Thymus (tissue), 14 donors: Measurements from ENCODE around the gene MXRA5. TPM values are rescaled to one million over a fixed set of nuclear protein-coding genes. Genes with fewer than 3 reads are reported as not detected.

Experiments used
- DNase-seq, 9 donors: peaks; one replicate each; pipeline ENCODE4 v3.0.0-alpha.2; 2013; ENCODE audit warnings: low spot score in 9 of 9, low read depth in 6 of 9, missing footprints in 1 of 9
- H3K27ac ChIP-seq, 2 donors: one replicate each; pipeline ENCODE4 v1.5.1; 2013; ENCODE audit warnings: control low read depth in 1 of 2, low read depth in 1 of 2, low read length in 1 of 2, mild to moderate bottlenecking in 1 of 2, moderate library complexity in 1 of 2
- H3K27me3 ChIP-seq, 2 donors: one replicate each; pipeline ENCODE4 v1.5.1; 2013; ENCODE audit warnings: low read length in 1 of 2; ENCODE audit not compliant: control insufficient read depth in 2 of 2, insufficient read depth in 1 of 2
- H3K36me3 ChIP-seq, 2 donors: one replicate each; pipeline ENCODE4 v1.5.1; 2013; ENCODE audit warnings: low read length in 1 of 2, mild to moderate bottlenecking in 1 of 2, moderate library complexity in 1 of 2; ENCODE audit not compliant: control insufficient read depth in 2 of 2, insufficient read depth in 2 of 2
- H3K4me1 ChIP-seq, 2 donors: one replicate each; pipeline ENCODE4 v1.5.1; 2013; ENCODE audit warnings: low read length in 2 of 2; ENCODE audit not compliant: control insufficient read depth in 2 of 2, insufficient read depth in 2 of 2
- H3K4me3 ChIP-seq, 2 donors: one replicate each; pipeline ENCODE4 v1.5.1; 2013; ENCODE audit warnings: low read length in 2 of 2, control low read depth in 1 of 2, mild to moderate bottlenecking in 1 of 2
- H3K9me3 ChIP-seq, 2 donors: one replicate each; pipeline ENCODE4 v1.5.1; 2013; ENCODE audit warnings: low read length in 1 of 2, mild to moderate bottlenecking in 1 of 2; ENCODE audit not compliant: control insufficient read depth in 2 of 2, insufficient read depth in 1 of 2
- WGBS: extraction: QIAGEN DNeasy Blood & Tissue Kit; methylation state at CpG from one replicate; pipeline ENCODE4 v1.1.7; 2013; 5-methylcytosine and 5-hydroxymethylcytosine counted together
- long read RNA-seq, 10 donors: transcript quantifications; one replicate each; lab custom pipeline, GENCODE V29; 2026
- polyA plus RNA-seq: library from polyadenylated mRNA; stranded (reverse); fragments of 200-250 nt; gene quantifications from one replicate; pipeline ENCODE4 v1.2.3, GENCODE V29; 2013
- total RNA-seq: library from RNA; stranded (reverse); fragments of 120-200 nt; gene quantifications from one replicate; pipeline ENCODE4 v1.2.4, GENCODE V29; 2013
- donor health status: healthy.

The MXRA5 gene, protein sequence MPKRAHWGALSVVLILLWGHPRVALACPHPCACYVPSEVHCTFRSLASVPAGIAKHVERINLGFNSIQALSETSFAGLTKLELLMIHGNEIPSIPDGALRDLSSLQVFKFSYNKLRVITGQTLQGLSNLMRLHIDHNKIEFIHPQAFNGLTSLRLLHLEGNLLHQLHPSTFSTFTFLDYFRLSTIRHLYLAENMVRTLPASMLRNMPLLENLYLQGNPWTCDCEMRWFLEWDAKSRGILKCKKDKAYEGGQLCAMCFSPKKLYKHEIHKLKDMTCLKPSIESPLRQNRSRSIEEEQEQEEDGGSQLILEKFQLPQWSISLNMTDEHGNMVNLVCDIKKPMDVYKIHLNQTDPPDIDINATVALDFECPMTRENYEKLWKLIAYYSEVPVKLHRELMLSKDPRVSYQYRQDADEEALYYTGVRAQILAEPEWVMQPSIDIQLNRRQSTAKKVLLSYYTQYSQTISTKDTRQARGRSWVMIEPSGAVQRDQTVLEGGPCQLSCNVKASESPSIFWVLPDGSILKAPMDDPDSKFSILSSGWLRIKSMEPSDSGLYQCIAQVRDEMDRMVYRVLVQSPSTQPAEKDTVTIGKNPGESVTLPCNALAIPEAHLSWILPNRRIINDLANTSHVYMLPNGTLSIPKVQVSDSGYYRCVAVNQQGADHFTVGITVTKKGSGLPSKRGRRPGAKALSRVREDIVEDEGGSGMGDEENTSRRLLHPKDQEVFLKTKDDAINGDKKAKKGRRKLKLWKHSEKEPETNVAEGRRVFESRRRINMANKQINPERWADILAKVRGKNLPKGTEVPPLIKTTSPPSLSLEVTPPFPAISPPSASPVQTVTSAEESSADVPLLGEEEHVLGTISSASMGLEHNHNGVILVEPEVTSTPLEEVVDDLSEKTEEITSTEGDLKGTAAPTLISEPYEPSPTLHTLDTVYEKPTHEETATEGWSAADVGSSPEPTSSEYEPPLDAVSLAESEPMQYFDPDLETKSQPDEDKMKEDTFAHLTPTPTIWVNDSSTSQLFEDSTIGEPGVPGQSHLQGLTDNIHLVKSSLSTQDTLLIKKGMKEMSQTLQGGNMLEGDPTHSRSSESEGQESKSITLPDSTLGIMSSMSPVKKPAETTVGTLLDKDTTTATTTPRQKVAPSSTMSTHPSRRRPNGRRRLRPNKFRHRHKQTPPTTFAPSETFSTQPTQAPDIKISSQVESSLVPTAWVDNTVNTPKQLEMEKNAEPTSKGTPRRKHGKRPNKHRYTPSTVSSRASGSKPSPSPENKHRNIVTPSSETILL (N-terminal part only)
- total RNA-seq: 6.1 TPM
- polyA plus RNA-seq: 2.1 TPM
- long read RNA-seq, donor 1: 0 reads
- long read RNA-seq, donor 2, partial matches to known transcripts: 7 of 7 reads
- long read RNA-seq, donor 2, other reads (novel, unspliced or antisense): 0 of 7 reads
- long read RNA-seq, donor 3: 0 reads
- long read RNA-seq, donor 4: 0 reads
- long read RNA-seq, donor 5, partial matches to known transcripts: 6 of 6 reads
- long read RNA-seq, donor 5, other reads (novel, unspliced or antisense): 0 of 6 reads
- long read RNA-seq, donor 6, full-length matches to known transcripts: 1 of 1 reads
- long read RNA-seq, donor 6, partial matches to known transcripts: 0 of 1 reads
- long read RNA-seq, donor 6, other reads (novel, unspliced or antisense): 0 of 1 reads
- long read RNA-seq, donor 7: 0 reads
- long read RNA-seq, donor 8: 0 reads
- long read RNA-seq, donor 9: 0 reads
- long read RNA-seq, donor 10: 0 reads

- Histone ChIP-seq H3K4me3 (peak within 1 kb of the TSS in 1 of 2 donors; percentile 10), H3K36me3 (no peaks in the 10 kb centered on the region), H3K9me3 (no peaks in the 10 kb centered on the region), H3K4me1 (no peaks in the 10 kb centered on the region), H3K27ac (peak within 1 kb of the TSS; percentile 61 to 70), H3K27me3 (peaks cover 4 to 38% of the 10 kb centered on the region in 2 donors)
- 4% methylated on average over 70 of the region's 70 CpGs for WGBS
- no peak for DNase-seq
These were observed at the start of gene MXRA5 for GRCh38 chrX:3346501-3347259. Gene MXRA5, minus strand, starts transcription at chrX:3346652. Its CDS starts 2,819 bp downstream, at chrX:3343833.

GRCh38 chrX:3393581-3394111, 47.2 kb upstream of the MXRA5 start:
- no peaks in the 10 kb centered on the region for H3K36me3 ChIP-seq
- H3K27ac ChIP-seq: no peak overlapping the region
- 86% methylated on average over 7 of the region's 7 CpGs for WGBS
- no peak overlapping the region for H3K4me3 ChIP-seq
- no peak for DNase-seq
- H3K27me3 ChIP-seq: no peaks in the 10 kb centered on the region
- no peaks in the 10 kb centered on the region for H3K4me1 ChIP-seq
- no peaks in the 10 kb centered on the region for H3K9me3 ChIP-seq

DNA sequence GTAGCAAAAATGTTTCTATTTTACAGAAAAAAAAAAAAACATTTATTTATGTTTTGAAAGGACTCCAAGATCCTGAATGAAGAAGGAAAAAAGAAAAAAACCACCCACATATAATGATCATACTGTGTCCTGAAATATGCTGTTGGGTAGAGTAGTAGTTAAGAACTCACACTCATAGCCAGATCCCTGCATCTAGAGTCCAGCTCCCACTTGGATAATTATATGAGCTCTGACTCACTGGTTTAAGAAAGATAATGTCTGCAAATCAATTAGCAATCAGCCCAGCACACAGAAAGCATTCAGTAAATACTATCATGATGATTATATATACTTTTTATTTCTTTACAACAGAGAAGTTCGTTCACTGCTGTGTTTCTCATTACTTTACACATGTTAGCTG, 46.7 kb upstream of the MXRA5 start:
- WGBS: 89% methylated on average over 1 of the region's 1 CpG
- DNase-seq: no peak
- Histone ChIP-seq H3K27ac (no peak overlapping the region), H3K4me1 (no peaks in the 10 kb centered on the region), H3K4me3 (no peak overlapping the region), H3K27me3 (no peaks in the 10 kb centered on the region), H3K9me3 (no peaks in the 10 kb centered on the region), H3K36me3 (no peaks in the 10 kb centered on the region)

- no peak overlapping the region for H3K4me3 ChIP-seq
- DNase-seq: no peak
- 77% methylated on average over 2 of the region's 2 CpGs for WGBS
- H3K36me3 ChIP-seq: no peaks in the 10 kb centered on the region
- no peaks in the 10 kb centered on the region for H3K27me3 ChIP-seq
- no peak overlapping the region for H3K27ac ChIP-seq
- H3K4me1 ChIP-seq: no peaks in the 10 kb centered on the region
- H3K9me3 ChIP-seq: no peaks in the 10 kb centered on the region
These were observed 42.0 kb upstream of the MXRA5 start for GRCh38 chrX:3388457-3388856.

- WGBS: 78% methylated on average over 3 of the region's 3 CpGs
- Histone ChIP-seq H3K27ac (no peak overlapping the region), H3K27me3 (no peaks in the 10 kb centered on the region), H3K36me3 (no peaks in the 10 kb centered on the region), H3K9me3 (no peaks in the 10 kb centered on the region), H3K4me1 (no peaks in the 10 kb centered on the region), H3K4me3 (no peak overlapping the region)
- DNase-seq: no peak
These were observed 37.9 kb upstream of the MXRA5 start for GRCh38 chrX:3384327-3384726.

DNA sequence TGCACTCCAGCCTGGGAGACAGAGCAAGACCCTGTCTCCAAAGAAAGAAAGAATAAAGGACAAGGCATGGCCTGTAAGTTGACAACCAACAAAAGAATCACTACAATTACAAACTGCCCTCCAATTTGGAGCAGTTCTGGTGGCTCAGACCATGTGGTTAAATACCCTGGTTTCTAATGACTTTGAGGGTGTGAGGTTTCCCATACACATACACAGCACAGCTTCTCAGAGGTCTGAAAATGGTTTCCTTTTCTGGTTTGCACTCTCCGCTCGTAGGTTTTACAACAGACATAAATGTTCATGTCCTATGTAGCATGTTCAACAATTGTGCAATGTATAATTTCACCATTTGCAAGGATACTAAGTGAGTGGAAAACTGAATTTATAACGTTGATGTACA, 34.2 kb upstream of the MXRA5 start:
- no peak for DNase-seq
- WGBS: 59% methylated on average over 3 of the region's 3 CpGs
- no peaks in the 10 kb centered on the region for H3K4me1 ChIP-seq

GRCh38 chrX:3379111-3379510, 32.7 kb upstream of the MXRA5 start:
- H3K4me1 ChIP-seq: no peaks in the 10 kb centered on the region
- peaks cover 0 to 3% of the 10 kb centered on the region in 2 donors for H3K9me3 ChIP-seq
- 93% methylated on average over 4 of the region's 4 CpGs for WGBS
- no peaks in the 10 kb centered on the region for H3K27me3 ChIP-seq
- DNase-seq: no peak
- H3K4me3 ChIP-seq: no peak overlapping the region
- no peaks in the 10 kb centered on the region for H3K36me3 ChIP-seq
- H3K27ac ChIP-seq: no peak overlapping the region

More for the DNA sequence above, 34.2 kb upstream of the MXRA5 start:
- Histone ChIP-seq H3K4me3 (no peak overlapping the region), H3K36me3 (no peaks in the 10 kb centered on the region), H3K27me3 (no peaks in the 10 kb centered on the region), H3K27ac (no peak overlapping the region), H3K9me3 (peaks cover 0 to 3% of the 10 kb centered on the region in 2 donors)
